ENCODE results near the gene AQP2. TPM values are rescaled to one million over a fixed set of nuclear protein-coding genes. Genes with fewer than 3 reads are reported as not detected.

Gene AQP2
- total RNA-seq, 1 experiment from 2014 or later, result not detected

DNA sequence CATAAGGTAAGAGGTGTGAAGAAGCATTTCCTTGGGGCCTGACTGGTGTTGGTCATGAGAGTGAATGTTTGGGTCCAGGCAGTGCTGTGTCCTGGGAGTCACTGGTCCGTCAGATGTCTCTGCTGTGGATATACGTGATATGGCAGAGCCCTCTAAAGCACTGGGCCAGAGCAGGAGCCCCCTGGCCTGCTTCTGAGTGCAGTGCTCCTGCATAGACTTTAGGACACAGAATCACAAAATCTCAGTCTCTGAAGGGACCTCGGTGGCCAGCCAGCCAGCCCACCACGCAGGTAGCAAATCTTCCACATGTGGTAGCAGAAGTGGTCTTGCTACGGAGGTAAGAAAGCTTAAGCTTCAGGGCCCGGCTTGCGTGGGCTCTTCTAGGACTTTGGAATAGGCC lies 18.5 kb upstream of the AQP2 start:
- Histone ChIP-seq H3K9ac (ENCODE audit: low read length) (no peak overlapping the region), H3K4me2 (ENCODE audit: low read length) (no peak overlapping the region), H3K36me3 (ENCODE audit: control insufficient read depth in 1 of 2, insufficient read depth in 2 of 2, low read length in 2 of 2) (no peaks in the 10 kb centered on the region), H4K20me1 (ENCODE audit: insufficient read depth) (no peaks in the 10 kb centered on the region), H3K79me2 (ENCODE audit: insufficient read depth, low read length) (no peaks in the 10 kb centered on the region), H2AFZ (ENCODE audit: low read depth, low read length, poor library complexity, severe bottlenecking) (no peak overlapping the region), H3K9me2 (ENCODE audit: insufficient read depth) (no peaks in the 10 kb centered on the region), H3K4me3 (replicated peaks in 1 of 2; ENCODE audit: low read depth in 1 of 2, low read length in 2 of 2) (no peak overlapping the region), H3K4me1 (ENCODE audit: control insufficient read depth in 1 of 2, insufficient read depth in 2 of 2, low read length in 2 of 2) (no peaks in the 10 kb centered on the region; a peak in 1 of 4 replicates), H3K27ac (ENCODE audit: low read depth, low read length) (no peak overlapping the region), H3K27me3 (ENCODE audit: insufficient read depth, low read length) (no peaks in the 10 kb centered on the region), H3K9me3 (ENCODE audit: control insufficient read depth in 1 of 2, insufficient read depth in 1 of 2, low read depth in 1 of 2, low read length in 2 of 2) (no peaks in the 10 kb centered on the region)
- intact Hi-C loops (cut with micrococcal nuclease), result no loop called here
- ChIA-PET POLR2A (no interaction called here), CTCF (interaction anchor here (8.3 kb wide), 1 partner anchor 14 kb away, joined by 44 read pairs; no protein-coding TSS in a partner anchor), RAD21 (ENCODE audit: low non-redundant PET in 1 of 2, low total read pairs in 2 of 2, uncharacterized antibody in 2 of 2, unreplicated experiment in 2 of 2) (no interaction called here)
- no peak for ATAC-seq
- BruUV-seq (replicated peaks), result no TSS peak
- no peak for DNase-seq (ENCODE audit: low read depth, low spot score)
- TF ChIP-seq SP1 (IDR thresholded peaks at IDR 0.05; ENCODE audit: low read depth), result no peak
- no peak for TF ChIP-seq ELF1 (IDR thresholded peaks at IDR 0.05; ENCODE audit: borderline replicate concordance, low read depth)
- TF ChIP-seq, protein P1, sequence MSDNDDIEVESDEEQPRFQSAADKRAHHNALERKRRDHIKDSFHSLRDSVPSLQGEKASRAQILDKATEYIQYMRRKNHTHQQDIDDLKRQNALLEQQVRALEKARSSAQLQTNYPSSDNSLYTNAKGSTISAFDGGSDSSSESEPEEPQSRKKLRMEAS (IDR thresholded peaks at IDR 0.05), result no peak
- TF ChIP-seq ZFX (IDR thresholded peaks at IDR 0.05), result no peak
- TF ChIP-seq, protein P2, sequence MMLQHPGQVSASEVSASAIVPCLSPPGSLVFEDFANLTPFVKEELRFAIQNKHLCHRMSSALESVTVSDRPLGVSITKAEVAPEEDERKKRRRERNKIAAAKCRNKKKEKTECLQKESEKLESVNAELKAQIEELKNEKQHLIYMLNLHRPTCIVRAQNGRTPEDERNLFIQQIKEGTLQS (IDR thresholded peaks at IDR 0.05), result no peak
- TF ChIP-seq EZH2phosphoT487 (IDR thresholded peaks at IDR 0.05; ENCODE audit: borderline replicate concordance), result no peak
- TF ChIP-seq FOSL1 (IDR thresholded peaks at IDR 0.05; ENCODE audit: low read depth), result no peak
- TF ChIP-seq CEBPB (IDR thresholded peaks at IDR 0.05; ENCODE audit: low read depth), result no peak
- TF ChIP-seq POLR2AphosphoS5 (IDR thresholded peaks at IDR 0.05; ENCODE audit: low read depth, low read length), result no peak
- TF ChIP-seq RAD21 (IDR thresholded peaks at IDR 0.05; ENCODE audit: low read depth), result no peak
- no peak for TF ChIP-seq POLR2A (IDR thresholded peaks at IDR 0.05; ENCODE audit: borderline replicate concordance, extremely low read depth, insufficient read depth, insufficient read length)
- TF ChIP-seq, protein P3, sequence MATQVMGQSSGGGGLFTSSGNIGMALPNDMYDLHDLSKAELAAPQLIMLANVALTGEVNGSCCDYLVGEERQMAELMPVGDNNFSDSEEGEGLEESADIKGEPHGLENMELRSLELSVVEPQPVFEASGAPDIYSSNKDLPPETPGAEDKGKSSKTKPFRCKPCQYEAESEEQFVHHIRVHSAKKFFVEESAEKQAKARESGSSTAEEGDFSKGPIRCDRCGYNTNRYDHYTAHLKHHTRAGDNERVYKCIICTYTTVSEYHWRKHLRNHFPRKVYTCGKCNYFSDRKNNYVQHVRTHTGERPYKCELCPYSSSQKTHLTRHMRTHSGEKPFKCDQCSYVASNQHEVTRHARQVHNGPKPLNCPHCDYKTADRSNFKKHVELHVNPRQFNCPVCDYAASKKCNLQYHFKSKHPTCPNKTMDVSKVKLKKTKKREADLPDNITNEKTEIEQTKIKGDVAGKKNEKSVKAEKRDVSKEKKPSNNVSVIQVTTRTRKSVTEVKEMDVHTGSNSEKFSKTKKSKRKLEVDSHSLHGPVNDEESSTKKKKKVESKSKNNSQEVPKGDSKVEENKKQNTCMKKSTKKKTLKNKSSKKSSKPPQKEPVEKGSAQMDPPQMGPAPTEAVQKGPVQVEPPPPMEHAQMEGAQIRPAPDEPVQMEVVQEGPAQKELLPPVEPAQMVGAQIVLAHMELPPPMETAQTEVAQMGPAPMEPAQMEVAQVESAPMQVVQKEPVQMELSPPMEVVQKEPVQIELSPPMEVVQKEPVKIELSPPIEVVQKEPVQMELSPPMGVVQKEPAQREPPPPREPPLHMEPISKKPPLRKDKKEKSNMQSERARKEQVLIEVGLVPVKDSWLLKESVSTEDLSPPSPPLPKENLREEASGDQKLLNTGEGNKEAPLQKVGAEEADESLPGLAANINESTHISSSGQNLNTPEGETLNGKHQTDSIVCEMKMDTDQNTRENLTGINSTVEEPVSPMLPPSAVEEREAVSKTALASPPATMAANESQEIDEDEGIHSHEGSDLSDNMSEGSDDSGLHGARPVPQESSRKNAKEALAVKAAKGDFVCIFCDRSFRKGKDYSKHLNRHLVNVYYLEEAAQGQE (IDR thresholded peaks at IDR 0.05; ENCODE audit: low read depth), result no peak

Measured in HCT116 (cell line).